Right ventricle myocardium inferior (tissue), 1 donor: ENCODE measurements around the gene RAD54L2. TPM values are rescaled to one million over a fixed set of nuclear protein-coding genes. Genes with fewer than 3 reads are reported as not detected.
"Not testable (repeated sequence)": the region's sequence is repeated elsewhere in the genome, so short reads cannot be mapped to it uniquely, and the experiment has no call there.

Experiments
- ATAC-seq: fragments of 200-7000 bp; cut with Tn5 transposase; one replicate; pipeline ENCODE4 v1.9.1; 2020; ENCODE audit warnings: mild to moderate bottlenecking, moderate library complexity
- DNase-seq: peaks from one replicate; pipeline ENCODE4 v3.0.0; 2021; ENCODE audit errors: missing footprints
- intact Hi-C: fragments of 100-400 bp; cut with DNase I; formaldehyde crosslinking; loops from one replicate; pipeline ENCODE4 v1.11.0; 2022
- long read RNA-seq: library from polyadenylated mRNA; unstranded; transcript quantifications from one replicate; pipeline ENCODE4 v2.0.0, GENCODE V29; 2021
- total RNA-seq: library from RNA; stranded (reverse); fragmentation: NEBNext Ultra II Directional; extraction: Animal tissue kit (Norgen Biotek cat#: 25700); gene quantifications from one replicate; pipeline ENCODE4 v1.2.1, GENCODE V29; 2021
- donor health status: DM: no; HTN: yes; CAD: no; lungs with severe emphysema.

RAD54L2 gene, protein sequence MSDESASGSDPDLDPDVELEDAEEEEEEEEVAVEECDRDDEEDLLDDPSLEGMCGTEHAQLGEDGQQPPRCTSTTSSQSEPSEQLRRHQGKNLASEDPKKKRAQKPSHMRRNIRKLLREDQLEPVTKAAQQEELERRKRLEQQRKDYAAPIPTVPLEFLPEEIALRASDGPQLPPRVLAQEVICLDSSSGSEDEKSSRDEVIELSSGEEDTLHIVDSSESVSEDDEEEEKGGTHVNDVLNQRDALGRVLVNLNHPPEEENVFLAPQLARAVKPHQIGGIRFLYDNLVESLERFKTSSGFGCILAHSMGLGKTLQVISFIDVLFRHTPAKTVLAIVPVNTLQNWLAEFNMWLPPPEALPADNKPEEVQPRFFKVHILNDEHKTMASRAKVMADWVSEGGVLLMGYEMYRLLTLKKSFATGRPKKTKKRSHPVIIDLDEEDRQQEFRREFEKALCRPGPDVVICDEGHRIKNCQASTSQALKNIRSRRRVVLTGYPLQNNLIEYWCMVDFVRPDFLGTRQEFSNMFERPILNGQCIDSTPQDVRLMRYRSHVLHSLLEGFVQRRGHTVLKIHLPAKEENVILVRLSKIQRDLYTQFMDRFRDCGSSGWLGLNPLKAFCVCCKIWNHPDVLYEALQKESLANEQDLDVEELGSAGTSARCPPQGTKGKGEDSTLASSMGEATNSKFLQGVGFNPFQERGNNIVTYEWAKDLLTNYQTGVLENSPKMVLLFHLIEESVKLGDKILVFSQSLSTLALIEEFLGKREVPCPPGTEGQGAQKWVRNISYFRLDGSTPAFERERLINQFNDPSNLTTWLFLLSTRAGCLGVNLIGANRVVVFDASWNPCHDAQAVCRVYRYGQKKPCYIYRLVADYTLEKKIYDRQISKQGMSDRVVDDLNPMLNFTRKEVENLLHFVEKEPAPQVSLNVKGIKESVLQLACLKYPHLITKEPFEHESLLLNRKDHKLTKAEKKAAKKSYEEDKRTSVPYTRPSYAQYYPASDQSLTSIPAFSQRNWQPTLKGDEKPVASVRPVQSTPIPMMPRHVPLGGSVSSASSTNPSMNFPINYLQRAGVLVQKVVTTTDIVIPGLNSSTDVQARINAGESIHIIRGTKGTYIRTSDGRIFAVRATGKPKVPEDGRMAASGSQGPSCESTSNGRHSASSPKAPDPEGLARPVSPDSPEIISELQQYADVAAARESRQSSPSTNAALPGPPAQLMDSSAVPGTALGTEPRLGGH (N-terminal part only)
- total RNA-seq, result 10.3 TPM
- long read RNA-seq, partial matches to known transcripts, result 2 of 4 reads
- long read RNA-seq, other reads (novel, unspliced or antisense), result 2 of 4 reads

DNA sequence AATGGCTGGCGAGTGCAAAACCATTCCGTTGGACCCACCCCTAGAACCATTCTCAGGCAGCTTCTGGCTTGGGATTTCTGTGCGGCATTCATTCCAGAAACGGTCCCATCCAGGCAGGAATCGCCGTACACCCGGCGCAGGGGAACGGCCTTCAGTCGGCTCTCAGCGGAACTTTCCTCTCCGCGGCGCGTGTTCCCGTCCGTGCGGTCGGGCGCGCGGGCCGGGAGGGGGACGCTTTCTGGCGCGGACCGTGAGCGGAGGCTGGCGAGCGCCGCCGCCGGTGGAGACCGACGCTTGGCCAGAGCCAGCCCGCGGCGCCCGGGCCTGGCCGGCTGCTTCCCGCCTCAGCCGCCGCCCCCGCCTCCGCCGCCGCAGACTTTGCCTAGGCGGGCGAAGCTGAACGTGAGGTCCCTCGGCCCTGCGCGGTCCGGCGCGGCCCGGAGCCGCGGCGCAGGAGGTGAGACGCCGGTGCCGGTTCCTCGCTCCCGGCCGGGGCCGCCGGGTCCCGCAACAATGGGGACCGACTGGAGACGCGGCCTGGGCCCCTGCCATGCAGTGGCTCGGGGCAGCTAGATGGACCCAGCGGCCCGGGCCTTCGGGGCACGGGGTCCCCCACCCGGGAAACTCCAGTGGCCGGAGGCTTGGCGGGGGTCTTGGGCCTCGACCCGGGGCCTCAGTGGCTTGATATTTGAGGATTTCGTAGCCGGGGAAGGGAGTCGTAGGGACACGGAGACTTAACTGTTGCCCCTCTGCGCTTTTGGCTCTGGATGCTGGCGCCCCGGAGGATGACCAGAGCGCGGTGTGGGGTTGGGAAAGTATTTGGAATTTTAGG, at the start of gene RAD54L2:
Gene RAD54L2, plus strand, starts transcription at position 261 of the 832 bp plus-strand sequence. CDS start 51,702 bp downstream, outside the sequence.
- peak; percentile 91 for DNase-seq
- peak; percentile 98 for ATAC-seq
- intact Hi-C loops, result no loop called here

DNA sequence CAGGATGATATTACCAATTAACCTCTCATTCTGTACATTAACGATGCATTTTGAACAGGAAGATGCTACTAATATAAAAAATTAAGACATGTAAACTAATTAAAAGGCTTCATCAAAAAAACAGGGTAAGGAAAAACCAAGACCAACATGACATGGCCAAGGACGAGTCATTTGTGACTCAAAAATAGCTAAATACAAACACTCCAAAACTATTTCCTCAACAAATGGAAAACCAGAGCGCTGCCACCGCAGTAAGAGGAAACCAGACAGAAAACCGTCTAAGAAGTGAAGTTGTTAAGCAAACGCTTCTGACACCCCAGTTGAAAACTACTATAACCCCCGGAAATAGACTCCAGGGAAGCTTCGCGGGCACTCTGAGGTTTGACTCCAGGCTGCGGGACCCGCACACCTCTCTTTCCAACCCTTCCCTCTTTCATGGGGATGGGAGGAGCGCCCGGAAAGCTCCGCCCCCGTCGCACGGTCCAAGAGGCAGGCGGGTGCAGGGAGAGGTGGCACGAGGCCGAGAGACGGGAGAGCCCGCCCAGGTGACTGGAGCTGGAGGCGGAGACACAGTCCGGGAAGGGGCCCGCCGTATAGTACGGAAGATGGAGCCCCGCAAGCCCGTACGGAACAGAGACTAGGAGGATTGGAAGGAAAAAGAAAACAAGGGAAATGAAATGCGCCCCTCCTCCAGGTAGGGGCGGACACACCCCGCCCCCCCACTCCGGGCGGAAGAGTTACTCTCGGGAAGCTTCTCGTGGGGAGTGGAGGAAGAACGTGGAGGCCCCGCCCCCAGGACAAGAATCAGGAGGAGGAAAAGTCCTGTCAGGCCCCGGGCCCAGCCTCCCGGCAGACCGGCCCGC, 39.4 kb upstream of the RAD54L2 start:
- peak; percentile 85 for ATAC-seq
- intact Hi-C loops, result loop anchor here (2.0 kb wide), 1 partner anchor 114 kb away; the partner anchor contains the start of gene MANF
- DNase-seq, result peak; percentile 96

DNA sequence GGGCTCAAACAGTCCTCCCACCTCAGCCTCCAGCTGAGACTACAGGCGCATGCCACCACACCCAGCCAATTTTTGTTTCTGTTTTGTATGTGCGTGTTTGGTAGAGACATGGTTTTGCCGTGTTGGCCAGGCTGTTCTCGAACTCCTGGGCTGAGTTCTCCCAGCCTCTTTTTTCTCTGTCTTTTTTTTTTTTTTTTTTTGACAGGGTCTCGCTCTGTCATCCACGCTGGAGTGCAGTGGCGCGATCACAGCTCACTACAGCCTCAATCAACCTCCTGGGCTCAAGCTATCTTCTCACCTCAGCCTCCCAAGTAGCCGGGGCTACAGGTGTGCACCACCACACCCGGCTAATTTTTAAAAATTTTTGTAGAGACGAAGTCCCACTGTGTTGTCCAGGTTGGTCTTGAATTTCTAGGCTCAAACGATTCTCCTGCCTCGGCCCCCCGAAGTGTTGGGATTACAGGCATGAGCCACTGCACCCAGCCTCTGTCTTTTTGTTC, 37.8 kb upstream of the RAD54L2 start:
- DNase-seq, result no peak
- intact Hi-C loops, result no loop called here
- no peak for ATAC-seq

DNA sequence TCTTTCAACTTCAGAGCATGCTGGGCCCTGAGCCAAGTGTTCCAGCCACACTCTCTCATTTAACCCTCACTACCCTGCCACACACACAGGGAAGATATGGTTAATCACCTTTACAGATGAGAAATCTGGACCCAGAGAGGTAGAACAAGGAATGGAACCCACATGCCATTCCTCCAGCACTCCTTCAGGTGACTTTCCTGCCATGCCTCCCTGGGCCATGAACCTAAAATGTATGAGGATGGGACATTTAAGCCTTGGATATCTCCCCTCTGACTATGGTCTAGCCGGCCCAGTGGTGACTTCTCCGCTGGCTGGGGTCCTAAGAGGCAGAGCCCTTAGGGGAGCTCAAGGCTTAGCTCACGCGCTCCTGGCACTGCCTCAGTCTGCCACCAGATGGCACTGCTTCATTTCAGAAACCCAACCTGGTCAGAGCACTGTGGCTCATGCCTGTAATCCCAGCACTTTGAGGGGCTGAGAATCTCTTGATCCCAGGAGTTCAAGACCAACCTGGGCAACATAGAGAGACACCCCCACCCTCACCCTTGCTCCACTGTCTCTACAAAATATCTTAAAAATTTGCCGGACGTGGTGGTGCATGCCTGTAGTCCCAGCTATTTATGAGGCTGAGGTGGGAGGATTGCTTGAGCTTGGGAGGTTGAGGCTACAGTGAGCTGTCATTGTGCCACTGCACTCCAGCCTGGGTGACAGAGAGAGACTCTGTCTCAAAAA, 36.5 kb upstream of the RAD54L2 start:
- intact Hi-C loops, result loop anchor here (1.0 kb wide), 2 partner anchors 167 to 298 kb away; no protein-coding TSS in a partner anchor
- ATAC-seq, result peak; percentile 18

DNA sequence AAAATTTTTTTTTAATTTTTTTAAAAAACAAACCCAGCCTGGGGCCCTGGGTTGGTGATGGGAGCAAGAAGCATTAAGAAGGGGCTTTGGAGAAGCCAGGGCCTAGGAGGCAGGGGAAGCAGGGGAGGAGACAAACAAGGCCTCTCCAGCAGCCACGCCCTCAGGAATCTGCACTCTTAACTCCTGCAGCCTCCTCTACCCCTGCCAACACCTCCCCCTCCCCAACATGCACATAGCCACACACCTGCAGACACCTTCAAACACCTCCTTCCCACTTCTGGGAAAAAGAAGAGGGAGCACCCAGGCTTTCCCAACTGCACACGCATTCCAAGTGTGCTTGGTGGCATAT, 36.0 kb upstream of the RAD54L2 start:
- DNase-seq (no peak), ATAC-seq (no peak)
- intact Hi-C loops, result loop anchor here (1.0 kb wide), 2 partner anchors 167 to 298 kb away; no protein-coding TSS in a partner anchor

More for the DNA sequence above, 36.5 kb upstream of the RAD54L2 start:
- peak; percentile 87 for DNase-seq

DNA sequence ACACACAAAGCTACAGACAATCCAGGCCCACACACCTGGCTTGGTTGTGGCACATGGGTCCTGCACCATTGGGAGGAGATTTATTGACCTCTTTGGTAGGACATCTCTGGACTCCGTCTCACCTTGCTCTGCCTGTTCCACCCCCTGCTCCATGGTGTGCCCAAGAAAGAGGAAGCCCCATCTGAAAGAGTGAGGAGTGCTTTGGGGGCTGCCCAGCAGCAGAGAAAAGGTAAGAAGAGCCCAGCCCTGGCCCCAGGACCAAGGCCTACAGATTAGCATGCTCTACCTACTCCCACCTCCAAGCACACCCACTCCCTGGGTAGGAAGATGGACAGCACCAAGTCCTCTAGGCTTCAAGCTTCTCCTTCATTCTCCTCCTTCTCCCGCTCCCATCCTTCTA, 35.5 kb upstream of the RAD54L2 start:
- ATAC-seq (no peak), DNase-seq (no peak)
- intact Hi-C loops, result no loop called here

DNA sequence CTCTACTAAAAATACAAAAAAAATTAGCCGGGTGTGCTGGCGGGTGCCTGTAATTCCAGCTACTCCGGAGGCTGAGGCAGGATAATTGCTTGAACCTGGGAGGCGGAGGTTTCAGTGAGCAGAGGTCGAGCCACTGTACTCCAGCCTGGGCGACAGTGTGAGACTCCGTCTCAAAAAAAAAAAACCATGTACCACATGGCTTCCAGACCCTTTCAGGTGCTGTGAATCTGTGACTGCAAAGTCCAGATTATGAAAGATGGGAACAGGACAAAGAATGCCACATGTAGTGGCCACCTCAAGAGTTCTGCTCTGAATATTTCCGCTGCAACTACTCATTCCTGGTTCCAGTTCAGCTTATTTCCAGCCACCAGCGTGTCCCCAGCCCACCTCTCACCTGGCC, 30.3 kb upstream of the RAD54L2 start:
- intact Hi-C loops, result no loop called here
- ATAC-seq (no peak), DNase-seq (no peak)

DNA sequence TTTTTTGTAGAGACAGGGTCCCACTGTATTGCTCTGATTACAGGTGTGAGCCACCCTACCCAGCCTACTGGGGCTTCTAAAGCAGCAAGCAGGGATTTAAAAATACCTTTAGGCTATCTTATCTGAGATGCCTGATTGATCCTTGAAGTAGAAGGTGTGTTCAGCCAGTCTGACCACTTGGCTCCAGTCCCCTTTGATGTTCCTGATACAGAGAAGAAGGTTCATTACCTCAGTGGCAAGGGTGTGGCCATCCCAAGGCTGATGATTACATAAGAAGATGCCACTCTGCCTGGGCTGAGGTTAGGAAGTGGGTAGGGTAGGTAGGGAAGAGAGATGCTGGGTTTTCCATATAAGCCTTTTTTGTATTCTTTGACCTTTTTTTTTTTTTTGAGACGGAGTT, 27.5 kb upstream of the RAD54L2 start:
- intact Hi-C loops, result no loop called here
- DNase-seq (no peak), ATAC-seq (no peak)

DNA sequence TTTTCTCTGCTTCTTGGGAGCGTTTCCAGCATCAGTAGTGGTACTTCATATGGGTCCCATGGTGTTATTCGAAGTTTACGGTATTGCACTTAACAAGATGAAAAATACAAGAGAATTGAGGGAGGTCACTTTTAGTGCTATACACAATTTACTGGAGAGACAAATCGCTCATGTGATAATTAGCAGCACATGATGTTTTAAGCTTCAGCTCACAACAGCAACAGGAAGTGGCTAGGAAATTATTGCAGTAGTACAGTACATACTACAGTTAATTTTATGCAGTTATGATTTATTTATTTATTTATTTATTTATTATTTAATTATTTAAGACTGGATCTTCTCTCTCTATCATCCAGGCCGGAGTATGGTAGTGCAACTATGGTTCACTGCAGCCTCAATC, 24.3 kb upstream of the RAD54L2 start:
- ATAC-seq, result no peak
- intact Hi-C loops, result no loop called here
- DNase-seq, result no peak

DNA sequence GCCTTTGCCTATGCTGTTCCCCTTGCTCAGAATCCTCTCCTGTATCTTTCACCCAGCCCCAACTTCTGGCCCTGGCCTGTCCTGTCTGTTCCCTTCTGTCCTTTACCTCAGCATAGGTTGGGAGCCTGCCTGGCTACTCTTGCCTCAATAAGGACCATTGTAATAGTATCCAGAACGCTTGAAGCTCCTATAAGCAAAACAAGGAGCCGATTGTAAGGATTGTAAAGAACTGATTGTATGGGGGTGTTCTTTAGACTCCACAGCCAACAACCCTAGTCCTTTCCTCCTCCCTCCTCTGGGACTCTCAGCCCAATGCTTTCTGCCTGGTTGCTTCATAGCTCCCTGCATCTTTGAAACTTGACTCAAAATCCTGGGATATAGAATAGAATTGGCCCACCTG, 18.7 kb upstream of the RAD54L2 start:
- DNase-seq (no peak), ATAC-seq (no peak)
- intact Hi-C loops, result no loop called here

DNA sequence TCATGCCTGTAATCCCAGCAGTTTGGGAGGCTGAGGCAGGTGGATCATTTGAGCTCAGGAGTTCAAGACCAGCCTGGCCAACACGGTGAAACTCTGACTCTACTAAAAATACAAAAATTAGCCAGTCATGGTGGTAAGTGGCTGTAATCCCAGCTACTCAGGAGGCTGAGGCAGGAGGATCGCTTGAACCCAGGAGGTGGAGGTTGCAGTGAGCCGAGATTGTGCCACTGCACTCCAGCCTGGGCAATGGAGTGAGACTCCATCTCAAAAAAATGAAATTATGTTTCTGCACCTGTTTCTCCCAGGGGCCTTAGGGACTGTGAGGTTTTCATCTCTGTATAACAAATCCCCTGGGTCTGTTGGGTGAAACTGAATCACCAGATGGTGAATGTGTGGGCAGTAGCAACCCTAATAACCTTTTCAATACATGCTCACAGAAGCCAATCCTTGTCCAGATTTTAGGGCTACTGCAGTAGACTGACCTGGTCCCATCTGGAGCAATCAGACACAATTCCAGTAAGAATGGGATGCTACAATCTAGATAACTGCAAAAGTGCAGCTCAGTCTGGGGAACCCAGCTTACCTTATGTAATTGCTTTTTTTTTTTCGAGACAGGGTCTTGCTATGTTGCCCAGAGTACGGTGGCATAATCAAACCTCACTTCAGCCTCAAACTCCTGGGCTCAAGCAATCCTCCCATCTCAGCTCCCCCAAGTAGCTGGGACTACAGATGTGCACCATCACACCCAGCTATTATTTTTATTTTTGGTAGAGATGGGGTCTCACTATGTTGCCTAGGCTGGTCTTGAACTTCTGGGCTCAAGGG, 17.4 kb upstream of the RAD54L2 start:
- ATAC-seq, intact Hi-C loops, DNase-seq: not testable (repeated sequence)

DNA sequence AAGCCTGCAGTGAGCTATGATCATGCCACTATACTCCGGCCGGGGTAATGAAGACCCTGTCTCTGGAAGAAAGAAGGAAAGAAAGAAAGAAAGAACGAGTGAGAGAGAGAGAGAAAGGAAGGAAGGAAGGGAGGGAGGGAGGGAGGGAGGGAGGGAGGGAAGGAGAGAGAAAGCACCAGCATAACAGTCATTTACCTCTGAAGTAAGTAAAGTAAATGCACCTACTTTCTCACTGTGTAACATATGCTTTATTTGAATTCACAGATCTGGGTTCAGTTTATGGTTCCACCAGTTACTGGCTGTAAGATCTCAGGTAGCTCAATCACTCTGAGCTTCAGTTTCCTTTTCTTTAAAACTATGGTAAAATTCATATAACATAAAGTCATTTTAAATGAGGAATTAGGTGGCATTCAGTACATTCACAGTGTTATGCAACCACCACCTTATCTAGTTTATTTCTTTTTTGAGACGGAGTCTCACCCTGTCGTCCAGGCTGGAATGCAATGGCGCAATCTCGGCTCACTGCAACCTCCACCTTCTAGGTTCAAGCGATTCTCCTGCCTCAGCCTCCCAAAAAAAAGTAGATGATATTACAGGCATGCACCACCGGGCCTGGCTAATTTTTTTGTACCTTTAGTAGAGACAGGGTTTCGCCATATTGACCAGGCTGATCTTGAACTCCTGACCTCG, 16.1 kb upstream of the RAD54L2 start:
- DNase-seq (no peak), ATAC-seq (no peak)
- intact Hi-C loops, result no loop called here

DNA sequence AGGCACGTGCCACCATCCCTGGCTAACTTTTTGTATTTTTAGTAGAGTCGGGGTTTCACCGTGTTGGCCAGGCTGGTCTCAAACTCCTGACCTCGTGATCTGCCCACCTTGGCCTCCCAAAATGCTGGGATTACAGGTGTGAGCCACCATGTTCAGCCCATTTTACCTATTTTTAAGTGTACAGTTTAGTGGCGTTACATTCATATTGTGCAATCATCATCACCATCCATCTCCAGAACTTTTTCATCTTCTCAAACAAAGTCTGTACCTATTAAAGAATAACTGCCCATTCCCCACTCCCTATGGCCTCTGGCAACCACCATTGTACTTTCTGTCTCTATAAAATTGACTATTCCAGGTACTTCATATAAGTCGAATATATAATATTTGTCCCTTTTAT, 13.6 kb upstream of the RAD54L2 start:
- intact Hi-C loops, DNase-seq, ATAC-seq: not testable (repeated sequence)

DNA sequence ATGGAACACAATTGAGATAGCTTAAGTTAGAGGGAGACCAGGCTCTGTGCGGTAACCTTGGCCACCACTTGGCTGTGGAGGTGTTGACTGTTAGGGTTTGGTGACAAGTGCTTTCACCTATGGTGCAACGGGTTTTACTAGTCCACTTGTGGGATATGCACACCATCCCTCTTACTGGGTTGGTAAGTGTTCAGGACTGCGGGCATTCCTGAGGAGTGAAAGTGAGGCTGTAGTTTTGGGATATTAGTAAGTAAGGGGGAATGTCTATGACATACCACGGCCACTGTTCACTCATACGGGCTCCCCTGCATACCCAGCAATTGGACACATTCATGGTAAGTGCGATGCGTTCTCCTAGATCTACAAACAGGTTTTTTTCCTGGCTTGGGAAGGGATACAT, 8.0 kb upstream of the RAD54L2 start:
- ATAC-seq (no peak), DNase-seq (no peak)
- intact Hi-C loops, result no loop called here
